RWPE2 (cell line): ENCODE measurements around the gene HHIPL1.

Experiments
- ATAC-seq: fragments of 200-7000 bp; cut with Tn5 transposase; 3 replicates; pipeline ENCODE4 v1.9.1; 2021; ENCODE audit warnings: low read depth
- DNase-seq: peaks from one replicate; pipeline ENCODE4 v3.0.0-alpha.2; 2020; ENCODE audit warnings: low spot score
- H3K27ac ChIP-seq: fragments of 450-650 bp; 2 replicates; pipeline ENCODE4 v1.5.1; 2017; ENCODE audit warnings: mild to moderate bottlenecking; ENCODE audit not compliant: poor library complexity, severe bottlenecking
- H3K27me3 ChIP-seq: fragments of 250-450 bp; sonication (Bioruptor Pico); 2 replicates; pipeline ENCODE4 v1.5.1; 2021; ENCODE audit warnings: mild to moderate bottlenecking, moderate library complexity; ENCODE audit not compliant: insufficient read depth, poor library complexity, severe bottlenecking
- H3K36me3 ChIP-seq: fragments of 250-450 bp; sonication (Bioruptor Pico); 2 replicates; pipeline ENCODE4 v1.5.1; 2020; ENCODE audit warnings: low read depth, mild to moderate bottlenecking, moderate library complexity
- H3K4me1 ChIP-seq: fragments of 250-450 bp; sonication (Bioruptor Pico); 2 replicates; pipeline ENCODE4 v1.5.1; 2021; ENCODE audit warnings: mild to moderate bottlenecking, moderate library complexity; ENCODE audit not compliant: insufficient read depth, poor library complexity, severe bottlenecking
- H3K4me3 ChIP-seq: fragments of 250-450 bp; sonication (Bioruptor Pico); 2 replicates; pipeline ENCODE4 v1.5.1; 2021; ENCODE audit warnings: mild to moderate bottlenecking, moderate library complexity; ENCODE audit not compliant: severe bottlenecking
- H3K9me3 ChIP-seq: fragments of 250-450 bp; sonication (Bioruptor Pico); 2 replicates; pipeline ENCODE4 v1.5.1; 2021; ENCODE audit warnings: mild to moderate bottlenecking, moderate library complexity; ENCODE audit not compliant: severe bottlenecking
- CTCF ChIP-seq: fragments of 450-650 bp; IDR thresholded peaks from one replicate; pipeline ENCODE4 v1.5.1; 2017; ENCODE audit warnings: mild to moderate bottlenecking, moderate library complexity; ENCODE audit not compliant: poor library complexity, severe bottlenecking

Gene HHIPL1

GRCh38 chr14:99704037-99704436 is 59.1 kb downstream of the HHIPL1 start:
- H3K27me3 ChIP-seq: no peaks in the 10 kb centered on the region
- no peak for TF ChIP-seq CTCF
- H3K36me3 ChIP-seq: no peaks in the 10 kb centered on the region
- DNase-seq (no peak), ATAC-seq (no peak)
- peaks cover 6% of the 10 kb centered on the region for H3K9me3 ChIP-seq
- H3K27ac ChIP-seq: no peak overlapping the region
- no peak overlapping the region for H3K4me3 ChIP-seq
- no peaks in the 10 kb centered on the region for H3K4me1 ChIP-seq

- Histone ChIP-seq H3K4me1 (no peaks in the 10 kb centered on the region), H3K36me3 (no peaks in the 10 kb centered on the region), H3K27ac (no peak overlapping the region), H3K4me3 (no peak overlapping the region), H3K27me3 (peaks cover 14% of the 10 kb centered on the region), H3K9me3 (peaks cover 6% of the 10 kb centered on the region)
- no peak for ATAC-seq
- no peak for TF ChIP-seq CTCF
- no peak for DNase-seq
Measured at GRCh38 chr14:99706107-99706900, 61.4 kb downstream of the HHIPL1 start.

GRCh38 chr14:99707420-99707819 is 62.5 kb downstream of the HHIPL1 start:
- DNase-seq: no peak
- no peaks in the 10 kb centered on the region for H3K4me1 ChIP-seq
- no peak for TF ChIP-seq CTCF
- H3K27me3 ChIP-seq: peaks cover 24% of the 10 kb centered on the region
- peaks cover 6% of the 10 kb centered on the region for H3K9me3 ChIP-seq
- no peak overlapping the region for H3K27ac ChIP-seq
- no peak overlapping the region for H3K4me3 ChIP-seq
- ATAC-seq: no peak
- no peaks in the 10 kb centered on the region for H3K36me3 ChIP-seq

GRCh38 chr14:99707921-99708320 is 63.0 kb downstream of the HHIPL1 start:
- peaks cover 24% of the 10 kb centered on the region for H3K27me3 ChIP-seq
- DNase-seq (no peak), ATAC-seq (no peak)
- H3K27ac ChIP-seq: no peak overlapping the region
- TF ChIP-seq CTCF: no peak
- H3K9me3 ChIP-seq: peaks cover 4% of the 10 kb centered on the region
- no peaks in the 10 kb centered on the region for H3K36me3 ChIP-seq
- H3K4me3 ChIP-seq: no peak overlapping the region
- H3K4me1 ChIP-seq: no peaks in the 10 kb centered on the region

GRCh38 chr14:99708449-99708848 is 63.5 kb downstream of the HHIPL1 start:
- TF ChIP-seq CTCF: no peak
- no peak for DNase-seq

More at GRCh38 chr14:99708449-99708848, 63.5 kb downstream of the HHIPL1 start:
- Histone ChIP-seq H3K9me3 (no peaks in the 10 kb centered on the region), H3K4me1 (no peaks in the 10 kb centered on the region), H3K27ac (no peak overlapping the region), H3K36me3 (no peaks in the 10 kb centered on the region), H3K4me3 (no peak overlapping the region), H3K27me3 (peaks cover 24% of the 10 kb centered on the region)
- no peak for ATAC-seq
